Mesenchymal stem cell (in vitro differentiated cells and primary cell): Measurements from ENCODE around the gene BUD23.
"Not testable (repeated sequence)": the region's sequence is repeated elsewhere in the genome, so short reads cannot be mapped to it uniquely, and the experiment has no call there.

ENCODE experiments used
- DNase-seq: peaks from one replicate; pipeline ENCODE4 v3.0.0-alpha.2; 2013
- H2AFZ ChIP-seq: one replicate; pipeline ENCODE4 v1.6.1; 2013; ENCODE audit warnings: low read depth, mild to moderate bottlenecking, control low read depth, inconsistent platforms, low read length, moderate library complexity
- H2AK5ac ChIP-seq: 2 replicates; pipeline ENCODE4 v1.6.1; 2013; ENCODE audit warnings: low read length, moderate library complexity, mild to moderate bottlenecking, inconsistent platforms; ENCODE audit not compliant: severe bottlenecking
- H2BK120ac ChIP-seq: one replicate; pipeline ENCODE4 v1.6.1; 2013; ENCODE audit warnings: low read depth, mild to moderate bottlenecking, inconsistent platforms, low read length, moderate library complexity
- H2BK12ac ChIP-seq, 2 experiments: one replicate each; pipeline ENCODE4 v1.6.1; 2013; ENCODE audit warnings: inconsistent platforms in 2 of 2, low read length in 2 of 2, mild to moderate bottlenecking in 2 of 2, moderate library complexity in 2 of 2, control low read depth in 1 of 2
- H2BK15ac ChIP-seq: one replicate; pipeline ENCODE4 v1.6.1; 2013; ENCODE audit warnings: mild to moderate bottlenecking, low read depth, inconsistent platforms; ENCODE audit not compliant: poor library complexity, severe bottlenecking
- H2BK5ac ChIP-seq: 2 replicates; pipeline ENCODE4 v1.6.1; 2013; ENCODE audit warnings: low read depth, mild to moderate bottlenecking, low read length, control low read depth, inconsistent platforms; ENCODE audit not compliant: poor library complexity, severe bottlenecking
- H3K14ac ChIP-seq, 2 experiments: one replicate each; pipeline ENCODE4 v1.6.1; 2013; ENCODE audit warnings: inconsistent platforms in 2 of 2, low read length in 2 of 2, control low read depth in 1 of 2, mild to moderate bottlenecking in 1 of 2, moderate library complexity in 1 of 2
- H3K18ac ChIP-seq, 2 experiments: one replicate each; pipeline ENCODE4 v1.6.1; 2013; ENCODE audit warnings: inconsistent platforms in 2 of 2, low read length in 2 of 2, control low read depth in 1 of 2, low read depth in 1 of 2, mild to moderate bottlenecking in 1 of 2
- H3K23ac ChIP-seq, 2 experiments: one replicate each; pipeline ENCODE4 v1.6.1; 2013; ENCODE audit warnings: inconsistent platforms in 2 of 2, low read length in 2 of 2, mild to moderate bottlenecking in 2 of 2, moderate library complexity in 2 of 2, control low read depth in 1 of 2
- H3K27ac ChIP-seq: 2 replicates; pipeline ENCODE4 v1.5.1; 2013; ENCODE audit warnings: mild to moderate bottlenecking, moderate library complexity, low read length, control low read depth, inconsistent platforms; ENCODE audit not compliant: poor library complexity, severe bottlenecking
- H3K27me3 ChIP-seq, 2 experiments: 2 replicates each; pipeline versions ENCODE4 v1.6.1 to v1.7.0; 2013; ENCODE audit warnings: low read length in 2 of 2, mild to moderate bottlenecking in 2 of 2, moderate library complexity in 2 of 2, control low read depth in 1 of 2, inconsistent platforms in 1 of 2; ENCODE audit not compliant: control insufficient read depth in 1 of 2, insufficient read depth in 1 of 2
- H3K36me3 ChIP-seq, 2 experiments: 2 replicates each; pipeline versions ENCODE4 v1.6.1 to v1.7.0; 2013; ENCODE audit warnings: low read length in 2 of 2, control low read depth in 1 of 2, inconsistent platforms in 1 of 2, low read depth in 1 of 2, mild to moderate bottlenecking in 1 of 2; ENCODE audit not compliant: insufficient read depth in 2 of 2, control insufficient read depth in 1 of 2
- H3K4ac ChIP-seq, 2 experiments: one replicate each; pipeline ENCODE4 v1.6.1; 2013; ENCODE audit warnings: inconsistent platforms in 2 of 2, low read length in 2 of 2, mild to moderate bottlenecking in 2 of 2, moderate library complexity in 2 of 2, control low read depth in 1 of 2, low read depth in 1 of 2
- H3K4me1 ChIP-seq: 2 replicates; pipeline ENCODE4 v1.6.1; 2013; ENCODE audit warnings: low read depth, low read length, control low read depth; ENCODE audit not compliant: control insufficient read depth, insufficient read depth
- H3K4me2 ChIP-seq: 2 replicates; pipeline ENCODE4 v1.6.1; 2013; ENCODE audit warnings: low read length, mild to moderate bottlenecking, inconsistent platforms; ENCODE audit not compliant: poor library complexity, severe bottlenecking
- H3K4me3 ChIP-seq, 2 experiments: 2 replicates each; pipeline versions ENCODE4 v1.5.1 to v1.7.0; 2013; ENCODE audit warnings: low read length in 2 of 2, mild to moderate bottlenecking in 2 of 2, control low read depth in 1 of 2, low read depth in 1 of 2; ENCODE audit not compliant: insufficient read depth in 1 of 2
- H3K79me1 ChIP-seq: replicated peaks from 2 replicates; pipeline ENCODE4 v1.6.1; 2013; ENCODE audit warnings: mild to moderate bottlenecking, control low read depth, low read length, inconsistent platforms; ENCODE audit not compliant: poor library complexity, severe bottlenecking
- H3K9ac ChIP-seq: 2 replicates; pipeline ENCODE4 v1.7.0; 2013; ENCODE audit warnings: mild to moderate bottlenecking, low read length, moderate library complexity
- H3K9me3 ChIP-seq: 2 replicates; pipeline ENCODE4 v1.7.0; 2013; ENCODE audit warnings: mild to moderate bottlenecking, low read length; ENCODE audit not compliant: control insufficient read depth
- H4K8ac ChIP-seq: one replicate; pipeline ENCODE4 v1.6.1; 2013; ENCODE audit warnings: inconsistent platforms, mild to moderate bottlenecking, low read length, moderate library complexity
- H4K91ac ChIP-seq: one replicate; pipeline ENCODE4 v1.6.1; 2013; ENCODE audit warnings: mild to moderate bottlenecking, low read length, inconsistent platforms
- WGBS: methylation state at CpG from one replicate; pipeline ENCODE4 v1.1.7; 2013; ENCODE audit warnings: mixed read lengths; 5-methylcytosine and 5-hydroxymethylcytosine counted together

Gene BUD23

GRCh38 chr7:73671322-73671661 is 12.1 kb upstream of the BUD23 start:
- no peak overlapping the region for H2AFZ ChIP-seq

GRCh38 chr7:73671857-73672445 is 11.4 kb upstream of the BUD23 start:
- H3K9ac ChIP-seq: no peak overlapping the region
- H3K9me3 ChIP-seq: no peaks in the 10 kb centered on the region
- H4K91ac ChIP-seq: no peak overlapping the region
- no peak overlapping the region for H3K18ac ChIP-seq
- no peak overlapping the region for H3K14ac ChIP-seq
- no peak overlapping the region for H3K4me2 ChIP-seq
- H2BK15ac ChIP-seq: no peak overlapping the region
- H2AK5ac ChIP-seq: no peak overlapping the region
- H3K23ac ChIP-seq: no peak overlapping the region
- peaks cover 18% of the 10 kb centered on the region for H3K4me1 ChIP-seq
- peaks cover 0 to 23% of the 10 kb centered on the region in 2 experiments for H3K36me3 ChIP-seq
- no peak overlapping the region for H3K4ac ChIP-seq
- H2BK5ac ChIP-seq: no peak overlapping the region
- H2BK12ac ChIP-seq: no peak overlapping the region
- DNase-seq: no peak
- WGBS: 94% methylated on average over 15 of the region's 15 CpGs
- no peak overlapping the region for H3K27ac ChIP-seq
- H2BK120ac ChIP-seq: no peak overlapping the region
- peaks cover 10% of the 10 kb centered on the region for H3K79me1 ChIP-seq
- no peak overlapping the region for H2AFZ ChIP-seq
- H3K27me3 ChIP-seq: peaks cover 0 to 2% of the 10 kb centered on the region in 2 experiments
- H4K8ac ChIP-seq: no peak overlapping the region
- no peak overlapping the region for H3K4me3 ChIP-seq

More at GRCh38 chr7:73671322-73671661, 12.1 kb upstream of the BUD23 start:
- H2BK12ac ChIP-seq: no peak overlapping the region
- H3K23ac ChIP-seq: no peak overlapping the region
- H4K91ac ChIP-seq: no peak overlapping the region
- no peak overlapping the region for H2BK5ac ChIP-seq
- H3K27ac ChIP-seq: no peak overlapping the region
- peaks cover 18% of the 10 kb centered on the region for H3K4me1 ChIP-seq
- H3K9me3 ChIP-seq: no peaks in the 10 kb centered on the region
- no peak overlapping the region for H3K18ac ChIP-seq
- H4K8ac ChIP-seq: no peak overlapping the region
- peaks cover 4 to 7% of the 10 kb centered on the region in 2 experiments for H3K27me3 ChIP-seq
- no peak overlapping the region for H3K4me3 ChIP-seq
- peaks cover 10% of the 10 kb centered on the region for H3K79me1 ChIP-seq
- no peak for DNase-seq
- H3K9ac ChIP-seq: no peak overlapping the region
- no peak overlapping the region for H2BK120ac ChIP-seq
- H2BK15ac ChIP-seq: no peak overlapping the region
- no peak overlapping the region for H3K4me2 ChIP-seq
- peaks cover 0 to 23% of the 10 kb centered on the region in 2 experiments for H3K36me3 ChIP-seq
- WGBS: 66% methylated on average over 4 of the region's 12 CpGs
- H2AK5ac ChIP-seq: no peak overlapping the region
- H3K4ac ChIP-seq: no peak overlapping the region
- no peak overlapping the region for H3K14ac ChIP-seq

GRCh38 chr7:73674468-73675124 is 8.8 kb upstream of the BUD23 start:
- Histone ChIP-seq H3K4me3 (no peak overlapping the region), H3K4me2 (no peak overlapping the region), H2BK5ac (no peak overlapping the region), H3K36me3 (peaks cover 12 to 36% of the 10 kb centered on the region in 2 experiments), H3K23ac (no peak overlapping the region), H3K4me1 (peaks cover 7% of the 10 kb centered on the region), H2AFZ (no peak overlapping the region), H4K91ac (no peak overlapping the region), H3K9ac (no peak overlapping the region), H3K27ac (no peak overlapping the region), H3K18ac (no peak overlapping the region), H4K8ac (no peak overlapping the region), H3K14ac (no peak overlapping the region), H3K4ac (no peak overlapping the region), H3K9me3 (no peaks in the 10 kb centered on the region), H2BK120ac (no peak overlapping the region), H3K27me3 (no peaks in the 10 kb centered on the region), H2BK12ac (no peak overlapping the region), H2BK15ac (no peak overlapping the region), H2AK5ac (no peak overlapping the region), H3K79me1 (peaks cover 19% of the 10 kb centered on the region)
- DNase-seq: no peak
- 97% methylated on average over 1 of the region's 1 CpG for WGBS

- not testable (repeated sequence) for H2AFZ ChIP-seq, H2AK5ac ChIP-seq, H2BK5ac ChIP-seq, H4K91ac ChIP-seq, H2BK15ac ChIP-seq, H3K9me3 ChIP-seq, H3K23ac ChIP-seq, H3K27me3 ChIP-seq, H3K4me1 ChIP-seq, H3K9ac ChIP-seq, H4K8ac ChIP-seq, H3K18ac ChIP-seq, H3K14ac ChIP-seq, H3K4ac ChIP-seq, DNase-seq, H3K4me3 ChIP-seq, H2BK12ac ChIP-seq, H3K4me2 ChIP-seq, H2BK120ac ChIP-seq, H3K27ac ChIP-seq
- 79% methylated on average over 9 of the region's 9 CpGs for WGBS
- Histone ChIP-seq H3K36me3 (peaks cover 22 to 32% of the 10 kb centered on the region in 2 experiments), H3K79me1 (peaks cover 21% of the 10 kb centered on the region)
Measured at GRCh38 chr7:73676062-73676461, 7.3 kb upstream of the BUD23 start.
